H1 (cell line): ENCODE measurements around the gene PLA2R1. TPM values are rescaled to one million over a fixed set of nuclear protein-coding genes. Genes with fewer than 3 reads are reported as not detected.

Experiments
- CTCF ChIA-PET: fragments of 300-600 bp; sonication (Branson Sonifier 250); formaldehyde crosslinking; loops from one replicate; lab custom pipeline; 2021; ENCODE audit not compliant: partially characterized antibody; lab: Charles Lee
- POLR2A ChIA-PET: fragments of 300-600 bp; sonication (Branson Sonifier 250); formaldehyde crosslinking; loops from one replicate; lab custom pipeline; 2021; ENCODE audit warnings: inconsistent platforms; ENCODE audit not compliant: partially characterized antibody; lab: Charles Lee
- DNase-seq, 2 experiments: peaks; one replicate each; pipeline versions ENCODE4 v3.0.0 to v3.0.0-alpha.2; 2010 to 2022; ENCODE audit warnings: low spot score in 2 of 2, low read depth in 1 of 2, mixed read lengths in 1 of 2
- FAIRE-seq: peaks from 2 replicates; lab custom pipeline; 2011; peaks lifted over from hg19 to GRCh38; lab: Jason Lieb, UNC
- H2AFZ ChIP-seq: 2 replicates; pipeline ENCODE4 v1.8.1; 2012; ENCODE audit warnings: low read length, inconsistent platforms
- H2AK5ac ChIP-seq: 2 replicates; pipeline ENCODE4 v1.6.1; 2013; ENCODE audit warnings: low read depth, low read length
- H2BK120ac ChIP-seq: replicated peaks from 2 replicates; pipeline ENCODE3; 2013; ENCODE audit warnings: low read depth, low read length, inconsistent platforms
- H2BK12ac ChIP-seq: 2 replicates; pipeline ENCODE4 v1.6.1; 2013; ENCODE audit warnings: low read depth, low read length
- H2BK15ac ChIP-seq: 2 replicates; pipeline ENCODE4 v1.6.1; 2013; ENCODE audit warnings: low read length
- H2BK20ac ChIP-seq: 2 replicates; pipeline ENCODE4 v1.6.1; 2013; ENCODE audit warnings: low read length
- H2BK5ac ChIP-seq: 2 replicates; pipeline ENCODE4 v1.6.1; 2013; ENCODE audit warnings: low read depth, low read length
- H3K14ac ChIP-seq: 2 replicates; pipeline ENCODE4 v1.6.1; 2013; ENCODE audit warnings: inconsistent platforms; ENCODE audit not compliant: insufficient read length
- H3K18ac ChIP-seq: 2 replicates; pipeline ENCODE4 v1.6.1; 2013; ENCODE audit warnings: low read length; ENCODE audit errors: extremely low read depth
- H3K23ac ChIP-seq: 2 replicates; pipeline ENCODE4 v1.6.1; 2013; ENCODE audit warnings: inconsistent platforms; ENCODE audit not compliant: insufficient read length
- H3K23me2 ChIP-seq: 2 replicates; pipeline ENCODE4 v1.6.1; 2013; ENCODE audit warnings: low read depth, low read length
- H3K27ac ChIP-seq: 2 replicates; pipeline ENCODE4 v1.6.1; 2011; ENCODE audit warnings: low read depth, low read length, inconsistent platforms
- H3K27me3 ChIP-seq, 4 experiments: replicated peaks in 1 of 4; 1 replicate in 1 of 4; 2 replicates in 3 of 4; pipeline versions ENCODE4 v1.6.1 to v1.8.1; 2011 to 2013; ENCODE audit warnings: low read length in 3 of 4, mild to moderate bottlenecking in 3 of 4, inconsistent platforms in 2 of 4, mixed read lengths in 2 of 4, moderate library complexity in 1 of 4; ENCODE audit not compliant: control insufficient read depth in 3 of 4, insufficient read depth in 3 of 4; ENCODE audit errors: extremely low read depth in 1 of 4
- H3K36me3 ChIP-seq, 4 experiments: 2 replicates each; pipeline versions ENCODE4 v1.6.1 to v1.8.1; 2011 to 2013; ENCODE audit warnings: mild to moderate bottlenecking in 4 of 4, low read length in 3 of 4, moderate library complexity in 2 of 4, control low read depth in 1 of 4, inconsistent platforms in 1 of 4; ENCODE audit not compliant: insufficient read depth in 4 of 4, control insufficient read depth in 2 of 4
- H3K4ac ChIP-seq: replicated peaks from 2 replicates; pipeline ENCODE3; 2013; ENCODE audit warnings: low read length, low read depth, mixed read lengths, inconsistent platforms; ENCODE audit not compliant: insufficient read length
- H3K4me1 ChIP-seq, 4 experiments: replicated peaks in 1 of 4; 1 replicate in 1 of 4; 2 replicates in 3 of 4; pipeline versions ENCODE4 v1.6.1 to v1.8.1; 2011 to 2013; ENCODE audit warnings: low read length in 3 of 4, inconsistent platforms in 2 of 4, mixed read lengths in 1 of 4; ENCODE audit not compliant: insufficient read depth in 4 of 4, control insufficient read depth in 3 of 4
- H3K4me2 ChIP-seq, 2 experiments: 2 replicates each; pipeline versions ENCODE4 v1.6.1 to v1.8.1; 2011 to 2013; ENCODE audit warnings: low read depth in 2 of 2, low read length in 2 of 2, control low read depth in 1 of 2, inconsistent platforms in 1 of 2, mild to moderate bottlenecking in 1 of 2; ENCODE audit not compliant: insufficient read depth in 1 of 2
- H3K4me3 ChIP-seq, 4 experiments: fragments of 200-600, 300-600 bp in 1 of 4; sonication (generic), shearing (Covaris generic), sonication (Bioruptor Twin) in 1 of 4; 2 replicates each; pipeline versions ENCODE4 v1.5.1 to v1.8.1; 2011 to 2016; ENCODE audit warnings: low read length in 4 of 4, low read depth in 3 of 4, control low read depth in 2 of 4, inconsistent platforms in 2 of 4, mild to moderate bottlenecking in 2 of 4, mixed read lengths in 1 of 4, moderate library complexity in 1 of 4; ENCODE audit not compliant: insufficient read depth in 2 of 4; ENCODE audit errors: extremely low read depth in 1 of 4
- H3K56ac ChIP-seq: replicated peaks from 2 replicates; pipeline ENCODE3; 2013; ENCODE audit warnings: low read depth, mild to moderate bottlenecking, mixed read lengths, low read length, inconsistent platforms; ENCODE audit not compliant: insufficient read length
- H3K79me1 ChIP-seq: 2 replicates; pipeline ENCODE4 v1.6.1; 2013; ENCODE audit warnings: low read depth, low read length, control low read depth
- H3K79me2 ChIP-seq, 2 experiments: 2 replicates each; pipeline versions ENCODE4 v1.6.1 to v1.8.1; 2012 to 2013; ENCODE audit warnings: low read length in 2 of 2, mild to moderate bottlenecking in 2 of 2, inconsistent platforms in 1 of 2; ENCODE audit not compliant: insufficient read depth in 2 of 2, control insufficient read depth in 1 of 2
- H3K9ac ChIP-seq, 4 experiments: replicated peaks in 1 of 4; 1 replicate in 1 of 4; 2 replicates in 3 of 4; pipeline versions ENCODE4 v1.6.1 to v1.8.1; 2011 to 2013; ENCODE audit warnings: low read depth in 3 of 4, low read length in 3 of 4, control low read depth in 2 of 4, mild to moderate bottlenecking in 2 of 4, moderate library complexity in 2 of 4, inconsistent platforms in 1 of 4; ENCODE audit errors: extremely low read depth in 1 of 4
- H3K9me3 ChIP-seq, 2 experiments: 2 replicates each; pipeline versions ENCODE4 v1.6.1 to v1.8.1; 2012 to 2013; ENCODE audit warnings: mild to moderate bottlenecking in 2 of 2, moderate library complexity in 2 of 2, control low read depth in 1 of 2, inconsistent platforms in 1 of 2, low read depth in 1 of 2, low read length in 1 of 2, mixed read lengths in 1 of 2; ENCODE audit not compliant: insufficient read depth in 2 of 2
- H4K20me1 ChIP-seq, 2 experiments: replicated peaks in 1 of 2; 2 replicates each; pipeline versions ENCODE3 to v1.8.1; 2011 to 2013; ENCODE audit warnings: inconsistent platforms in 2 of 2, low read length in 2 of 2, mild to moderate bottlenecking in 1 of 2; ENCODE audit not compliant: insufficient read depth in 2 of 2, control insufficient read depth in 1 of 2
- H4K5ac ChIP-seq: 2 replicates; pipeline ENCODE4 v1.6.1; 2013; ENCODE audit warnings: low read length, low read depth, mixed read lengths, inconsistent platforms; ENCODE audit not compliant: insufficient read length
- H4K8ac ChIP-seq: 2 replicates; pipeline ENCODE4 v1.8.0; 2013; ENCODE audit warnings: mild to moderate bottlenecking, moderate library complexity, low read length, inconsistent platforms; ENCODE audit not compliant: insufficient read depth; ENCODE audit errors: extremely low read depth
- H4K91ac ChIP-seq: replicated peaks from 2 replicates; pipeline ENCODE3; 2013; ENCODE audit warnings: low read length, mixed read lengths, inconsistent platforms; ENCODE audit not compliant: insufficient read length
- CHD1 ChIP-seq: IDR thresholded peaks from 2 replicates; pipeline ENCODE4 v1.6.1; 2012; ENCODE audit warnings: low read depth, low read length, improper control_type of control experiment
- CTBP2 ChIP-seq: IDR thresholded peaks from 2 replicates; pipeline ENCODE4 v1.7.0; 2011; ENCODE audit warnings: borderline replicate concordance, mild to moderate bottlenecking, moderate library complexity, mixed read lengths, low read length; ENCODE audit not compliant: insufficient read depth, insufficient read length
- EGR1 ChIP-seq: IDR thresholded peaks from 2 replicates; pipeline ENCODE4 v1.6.1; 2011; ENCODE audit warnings: low read depth, low read length, borderline replicate concordance
- HDAC6 ChIP-seq: IDR thresholded peaks from one replicate; pipeline ENCODE4 v1.7.1; 2012; ENCODE audit warnings: low read depth, mild to moderate bottlenecking, inconsistent platforms, low read length, moderate library complexity
- KDM5A ChIP-seq: fragments of 200-600 bp; IDR thresholded peaks from 2 replicates; pipeline ENCODE4 v1.7.1; 2012; ENCODE audit warnings: mild to moderate bottlenecking, low read length, inconsistent platforms, mixed read lengths
- MAX ChIP-seq: IDR thresholded peaks from 2 replicates; pipeline ENCODE4 v1.6.1; 2012; ENCODE audit warnings: inconsistent platforms
- NANOG ChIP-seq: IDR thresholded peaks from 2 replicates; pipeline ENCODE4 v1.6.1; 2011; ENCODE audit warnings: low read length, low read depth, mild to moderate bottlenecking, inconsistent platforms; ENCODE audit not compliant: insufficient read depth, poor library complexity, severe bottlenecking
- SAP30 ChIP-seq: fragments of 300-600 bp; sonication (generic); IDR thresholded peaks from 2 replicates; pipeline ENCODE4 v1.7.1; 2012; ENCODE audit warnings: low read length, moderate library complexity, mild to moderate bottlenecking, inconsistent platforms; ENCODE audit not compliant: insufficient read depth, insufficient replicate concordance
- SP1 ChIP-seq: IDR thresholded peaks from 2 replicates; pipeline ENCODE4 v1.6.1; 2011; ENCODE audit warnings: low read depth, low read length
- SP4 ChIP-seq: IDR thresholded peaks from 2 replicates; pipeline ENCODE4 v1.6.1; 2012; ENCODE audit warnings: low read length, inconsistent platforms
- SRF ChIP-seq: IDR thresholded peaks from 2 replicates; pipeline ENCODE4 v1.6.1; 2011; ENCODE audit warnings: mild to moderate bottlenecking, low read depth, low read length, moderate library complexity
- TAF7 ChIP-seq: optimal IDR thresholded peaks from 2 replicates; pipeline ENCODE3; 2011; ENCODE audit warnings: low read depth, mild to moderate bottlenecking, inconsistent platforms, low read length, moderate library complexity, borderline replicate concordance
- USF2 ChIP-seq: IDR thresholded peaks from 2 replicates; pipeline ENCODE4 v1.6.1; 2011; ENCODE audit warnings: low read length, improper control_type of control experiment
- WGBS, 2 experiments: shearing (Covaris generic) in 1 of 2; methylation state at CpG; one replicate each; pipeline versions ENCODE4 v1.1.6 to v1.1.7; 2013 to 2015; ENCODE audit warnings: low lambda C conversion rate in 2 of 2, mixed read lengths in 2 of 2, inconsistent platforms in 1 of 2, low coverage in 1 of 2, missing lambda C conversion rate in 1 of 2; ENCODE audit not compliant: insufficient replicate concordance in 2 of 2, insufficient coverage in 1 of 2, insufficient read length in 1 of 2; ENCODE audit errors: extremely low coverage in 1 of 2, missing lambda C conversion rate in 1 of 2; 5-methylcytosine and 5-hydroxymethylcytosine counted together
- polyA plus RNA-seq, 7 experiments: library from polyadenylated mRNA; depleted of rRNA in 3 of 7; stranded (reverse) in 5 of 7; unstranded in 2 of 7; fragments of >200 nt in 5 of 7; fragments of 200-250 nt in 2 of 7; gene quantifications; 1 replicate in 5 of 7; 2 replicates in 1 of 7; 4 replicates in 1 of 7; pipeline versions ENCODE4 v1.2.1 to v1.2.3, GENCODE V29; 2011 to 2013; ENCODE audit warnings: missing spikeins in 2 of 7, mixed read lengths in 2 of 7
- total RNA-seq: library from RNA; stranded (reverse); fragmentation: NEBNext Ultra II Directional; extraction: Animal tissue kit (Norgen Biotek cat#: 25700); gene quantifications from 2 replicates; pipeline ENCODE4 v1.2.1, GENCODE V29; 2021

PLA2R1 gene
- total and polyA plus RNA-seq, 2 of the 8 experiments (the other 6 are each of a cell fraction or from before 2014, with no cell fraction given), result 0.65 to 1.5 TPM

- Histone ChIP-seq H3K4me2 (no peak overlapping the region), H3K9ac (no peak overlapping the region), H3K18ac (no peak overlapping the region), H2AK5ac (no peak overlapping the region), H2BK5ac (no peak overlapping the region), H2BK12ac (no peak overlapping the region), H3K4ac (no peak overlapping the region), H3K79me1 (no peaks in the 10 kb centered on the region), H3K4me3 (no peak overlapping the region), H3K27ac (no peak overlapping the region), H3K14ac (no peak overlapping the region), H2BK120ac (no peak overlapping the region), H3K27me3 (peaks cover 0 to 22% (median 17%) of the 10 kb centered on the region in 4 experiments; a peak in 6 of 7 replicates), H4K20me1 (no peaks in the 10 kb centered on the region), H4K5ac (no peak overlapping the region), H2AFZ (no peak overlapping the region), H2BK15ac (no peak overlapping the region), H2BK20ac (no peak overlapping the region), H4K91ac (no peak overlapping the region), H3K56ac (no peak overlapping the region), H3K36me3 (no peaks in the 10 kb centered on the region), H3K23me2 (peaks cover 5% of the 10 kb centered on the region; the same call in 1 of the 2 replicates), H3K23ac (no peak overlapping the region), H3K79me2 (no peaks in the 10 kb centered on the region), H3K4me1 (peaks cover 0 to 2% (median under 1%) of the 10 kb centered on the region in 4 experiments; a peak in 3 of 7 replicates), H3K9me3 (no peaks in the 10 kb centered on the region), H4K8ac (no peak overlapping the region)
- DNase-seq (no peak), FAIRE-seq (no peak)
- 84% methylated on average over 1 of the region's 1 CpG; no CpG with 5 or more reads in 1 of the 2 experiments for WGBS, 2 experiments
- POLR2A ChIA-PET, result interaction anchor here (0.7 kb wide), 1 partner anchor 188 kb away, joined by 3 read pairs; no protein-coding TSS in a partner anchor
- CTCF ChIA-PET, result interaction anchor here (0.6 to 1.9 kb wide), 4 partner anchors 13 to 990 kb away, joined by 3 to 7 read pairs (median 4); no protein-coding TSS in a partner anchor
- TF ChIP-seq MAX, result no peak
- TF ChIP-seq HDAC6, result no peak
- TF ChIP-seq SP1, result no peak
- no peak for TF ChIP-seq CHD1
- no peak for TF ChIP-seq CTBP2
- TF ChIP-seq SP4, result no peak
- no peak for TF ChIP-seq SAP30
- TF ChIP-seq SRF, result no peak
- TF ChIP-seq TAF7, result no peak
- TF ChIP-seq EGR1, result no peak
- TF ChIP-seq KDM5A, result no peak
- no peak for TF ChIP-seq NANOG
- TF ChIP-seq USF2, result no peak
Measured at GRCh38 chr2:159900343-159900742, 162.1 kb downstream of the PLA2R1 start.
